OCI-LY1 (cell line): Measurements from ENCODE around the gene DCST1.

Source experiments
- H2AFZ ChIP-seq: fragments of 200-600 bp; sonication (generic), shearing (Covaris generic); 2 replicates; pipeline ENCODE4 v1.6.0; 2014; ENCODE audit warnings: antibody characterized with exemption, mild to moderate bottlenecking, low read length
- H3F3A ChIP-seq: fragments of 200-600 bp; sonication (generic), shearing (Covaris generic); 2 replicates; pipeline ENCODE4 v1.6.0; 2014; ENCODE audit warnings: mild to moderate bottlenecking, antibody characterized with exemption, low read length, moderate library complexity; ENCODE audit not compliant: insufficient read depth
- H3K27ac ChIP-seq: fragments of 200-600 bp; sonication (generic); 2 replicates; pipeline ENCODE4 v1.5.1; 2014; ENCODE audit warnings: low read length, mixed run types, mild to moderate bottlenecking, low read depth; ENCODE audit not compliant: poor library complexity, severe bottlenecking
- H3K27me3 ChIP-seq: fragments of 200-600 bp; sonication (generic); 2 replicates; pipeline ENCODE4 v1.6.0; 2014; ENCODE audit warnings: antibody characterized with exemption, mild to moderate bottlenecking, low read length, moderate library complexity; ENCODE audit not compliant: insufficient read depth
- H3K36me3 ChIP-seq: fragments of 200-600 bp; sonication (generic); 2 replicates; pipeline ENCODE4 v1.6.1; 2014; ENCODE audit warnings: mild to moderate bottlenecking, antibody characterized with exemption, low read length, moderate library complexity, mixed read lengths; ENCODE audit not compliant: insufficient read depth
- H3K4me1 ChIP-seq: fragments of 200-600 bp; sonication (generic); 2 replicates; pipeline ENCODE4 v1.5.1; 2014; ENCODE audit warnings: mild to moderate bottlenecking, low read length, moderate library complexity; ENCODE audit not compliant: insufficient read depth, severe bottlenecking
- H3K4me2 ChIP-seq: fragments of 200-600 bp; sonication (generic), shearing (Covaris generic); 2 replicates; pipeline ENCODE4 v1.6.1; 2014; ENCODE audit warnings: low read length
- H3K4me3 ChIP-seq: fragments of 200-600 bp; sonication (generic); 2 replicates; pipeline ENCODE4 v1.5.1; 2014; ENCODE audit warnings: low read length, low read depth, mild to moderate bottlenecking, mixed read lengths; ENCODE audit not compliant: poor library complexity, severe bottlenecking
- H3K79me2 ChIP-seq: fragments of 200-600 bp; shearing (Covaris generic); 2 replicates; pipeline ENCODE4 v1.6.1; 2016; ENCODE audit warnings: mixed run types, low read length, mixed read lengths; ENCODE audit not compliant: insufficient read depth
- H3K9ac ChIP-seq: fragments of 200-600 bp; sonication (generic), shearing (Covaris generic); 2 replicates; pipeline ENCODE4 v1.6.1; 2014; ENCODE audit warnings: mild to moderate bottlenecking, low read length, mixed read lengths
- H3K9me2 ChIP-seq: fragments of 200-600 bp; sonication (generic), shearing (Covaris generic); 2 replicates; pipeline ENCODE4 v1.6.1; 2014; ENCODE audit warnings: low read depth, mild to moderate bottlenecking, low read length, mixed read lengths
- H3K9me3 ChIP-seq: fragments of 200-600 bp; shearing (Covaris generic); 2 replicates; pipeline ENCODE4 v1.6.1; 2014; ENCODE audit warnings: low read length, mixed read lengths
- H4K20me1 ChIP-seq: fragments of 200-600 bp; sonication (generic), shearing (Covaris generic); 2 replicates; pipeline ENCODE4 v1.6.0; 2016; ENCODE audit warnings: mild to moderate bottlenecking, low read length; ENCODE audit not compliant: insufficient read depth
- EZH2 ChIP-seq: fragments of 200-600 bp; sonication (generic), shearing (Covaris generic); IDR thresholded peaks from 2 replicates; pipeline ENCODE4 v1.8.0; 2017; ENCODE audit warnings: borderline replicate concordance, mixed run types, mild to moderate bottlenecking, antibody characterized with exemption, low read length, moderate library complexity, mixed read lengths
- TF ChIP-seq, protein P1 (sequence below): fragments of 200-600 bp; sonication (generic), shearing (Covaris generic); IDR thresholded peaks from 2 replicates; pipeline ENCODE4 v1.5.1; 2017; ENCODE audit warnings: mild to moderate bottlenecking, antibody characterized with exemption, low read length, moderate library complexity, mixed read lengths

The DCST1 gene

DNA sequence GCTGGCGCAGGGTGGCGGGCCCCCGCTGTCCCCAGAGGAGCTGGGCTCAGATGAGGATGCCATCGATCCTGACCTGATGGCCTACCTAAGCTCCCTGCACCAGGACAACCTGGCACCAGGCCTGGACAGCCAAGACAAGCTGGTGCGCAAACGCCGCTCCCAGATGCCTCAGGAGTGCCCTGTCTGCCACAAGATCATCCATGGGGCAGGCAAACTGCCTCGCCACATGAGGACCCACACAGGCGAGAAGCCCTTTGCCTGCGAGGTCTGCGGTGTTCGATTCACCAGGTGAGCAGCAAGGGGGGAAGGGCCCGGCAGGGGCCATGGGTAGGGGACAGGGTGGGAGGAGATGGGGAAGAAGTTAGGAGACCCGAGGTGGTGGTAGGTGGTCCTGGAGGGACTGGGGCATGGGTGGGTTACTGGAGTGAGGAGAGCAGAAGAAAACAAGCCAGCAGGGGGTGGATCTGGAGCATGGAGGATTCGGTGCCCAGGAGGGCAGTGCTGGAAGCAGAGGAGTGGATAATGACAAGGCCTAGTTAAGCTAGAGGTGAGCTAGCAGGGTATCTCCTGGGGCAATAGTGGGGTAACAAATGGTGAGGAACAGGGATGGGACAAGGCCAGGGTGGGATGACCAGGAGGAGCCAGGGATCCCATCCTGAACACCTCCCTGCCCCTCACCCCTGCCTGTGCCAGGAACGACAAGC, 17.9 kb upstream of the DCST1 start:
- TF ChIP-seq, protein P1, sequence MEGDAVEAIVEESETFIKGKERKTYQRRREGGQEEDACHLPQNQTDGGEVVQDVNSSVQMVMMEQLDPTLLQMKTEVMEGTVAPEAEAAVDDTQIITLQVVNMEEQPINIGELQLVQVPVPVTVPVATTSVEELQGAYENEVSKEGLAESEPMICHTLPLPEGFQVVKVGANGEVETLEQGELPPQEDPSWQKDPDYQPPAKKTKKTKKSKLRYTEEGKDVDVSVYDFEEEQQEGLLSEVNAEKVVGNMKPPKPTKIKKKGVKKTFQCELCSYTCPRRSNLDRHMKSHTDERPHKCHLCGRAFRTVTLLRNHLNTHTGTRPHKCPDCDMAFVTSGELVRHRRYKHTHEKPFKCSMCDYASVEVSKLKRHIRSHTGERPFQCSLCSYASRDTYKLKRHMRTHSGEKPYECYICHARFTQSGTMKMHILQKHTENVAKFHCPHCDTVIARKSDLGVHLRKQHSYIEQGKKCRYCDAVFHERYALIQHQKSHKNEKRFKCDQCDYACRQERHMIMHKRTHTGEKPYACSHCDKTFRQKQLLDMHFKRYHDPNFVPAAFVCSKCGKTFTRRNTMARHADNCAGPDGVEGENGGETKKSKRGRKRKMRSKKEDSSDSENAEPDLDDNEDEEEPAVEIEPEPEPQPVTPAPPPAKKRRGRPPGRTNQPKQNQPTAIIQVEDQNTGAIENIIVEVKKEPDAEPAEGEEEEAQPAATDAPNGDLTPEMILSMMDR = no peak
- no peak for TF ChIP-seq EZH2
- H3K79me2 ChIP-seq = no peaks in the 10 kb centered on the region
- H3F3A ChIP-seq = no peaks in the 10 kb centered on the region
- H3K9ac ChIP-seq = no peak overlapping the region
- peaks cover 4% of the 10 kb centered on the region for H3K36me3 ChIP-seq
- no peak overlapping the region for H2AFZ ChIP-seq
- H4K20me1 ChIP-seq = no peaks in the 10 kb centered on the region
- no peak overlapping the region for H3K4me3 ChIP-seq
- no peaks in the 10 kb centered on the region for H3K9me2 ChIP-seq
- H3K4me1 ChIP-seq = peaks cover 20% of the 10 kb centered on the region
- H3K27me3 ChIP-seq = no peaks in the 10 kb centered on the region
- H3K27ac ChIP-seq = no peak overlapping the region
- H3K4me2 ChIP-seq = no peak overlapping the region
- H3K9me3 ChIP-seq = no peaks in the 10 kb centered on the region

DNA sequence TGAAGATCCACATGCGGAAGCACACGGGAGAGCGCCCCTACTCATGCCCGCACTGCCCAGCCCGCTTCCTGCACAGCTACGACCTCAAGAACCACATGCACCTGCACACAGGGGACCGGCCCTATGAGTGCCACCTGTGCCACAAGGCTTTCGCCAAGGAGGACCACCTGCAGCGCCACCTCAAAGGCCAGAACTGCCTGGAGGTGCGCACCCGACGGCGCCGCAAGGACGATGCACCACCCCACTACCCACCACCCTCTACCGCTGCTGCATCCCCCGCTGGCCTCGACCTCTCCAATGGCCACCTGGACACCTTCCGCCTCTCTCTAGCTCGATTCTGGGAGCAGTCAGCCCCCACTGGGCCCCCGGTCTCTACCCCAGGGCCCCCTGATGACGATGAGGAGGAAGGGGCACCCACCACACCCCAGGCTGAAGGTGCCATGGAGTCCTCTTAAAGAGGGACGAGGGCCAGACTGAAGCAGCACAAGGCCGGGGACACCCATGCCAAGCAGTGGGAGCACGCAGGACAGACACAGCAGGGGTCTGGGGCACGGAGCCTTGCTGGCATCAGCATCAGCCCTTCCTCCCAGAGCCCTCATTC, 17.3 kb upstream of the DCST1 start:
- Histone ChIP-seq H3K9ac (no peak overlapping the region), H3K9me3 (no peaks in the 10 kb centered on the region), H3K4me2 (no peak overlapping the region), H3K27ac (peak overlapping the region; percentile 42), H3K4me3 (no peak overlapping the region), H2AFZ (no peak overlapping the region), H4K20me1 (no peaks in the 10 kb centered on the region), H3K79me2 (no peaks in the 10 kb centered on the region), H3K9me2 (no peaks in the 10 kb centered on the region), H3K4me1 (peaks cover 20% of the 10 kb centered on the region), H3F3A (no peaks in the 10 kb centered on the region), H3K27me3 (no peaks in the 10 kb centered on the region), H3K36me3 (peaks cover 4% of the 10 kb centered on the region)
- TF ChIP-seq EZH2 = no peak
- TF ChIP-seq, protein P1 = no peak

DNA sequence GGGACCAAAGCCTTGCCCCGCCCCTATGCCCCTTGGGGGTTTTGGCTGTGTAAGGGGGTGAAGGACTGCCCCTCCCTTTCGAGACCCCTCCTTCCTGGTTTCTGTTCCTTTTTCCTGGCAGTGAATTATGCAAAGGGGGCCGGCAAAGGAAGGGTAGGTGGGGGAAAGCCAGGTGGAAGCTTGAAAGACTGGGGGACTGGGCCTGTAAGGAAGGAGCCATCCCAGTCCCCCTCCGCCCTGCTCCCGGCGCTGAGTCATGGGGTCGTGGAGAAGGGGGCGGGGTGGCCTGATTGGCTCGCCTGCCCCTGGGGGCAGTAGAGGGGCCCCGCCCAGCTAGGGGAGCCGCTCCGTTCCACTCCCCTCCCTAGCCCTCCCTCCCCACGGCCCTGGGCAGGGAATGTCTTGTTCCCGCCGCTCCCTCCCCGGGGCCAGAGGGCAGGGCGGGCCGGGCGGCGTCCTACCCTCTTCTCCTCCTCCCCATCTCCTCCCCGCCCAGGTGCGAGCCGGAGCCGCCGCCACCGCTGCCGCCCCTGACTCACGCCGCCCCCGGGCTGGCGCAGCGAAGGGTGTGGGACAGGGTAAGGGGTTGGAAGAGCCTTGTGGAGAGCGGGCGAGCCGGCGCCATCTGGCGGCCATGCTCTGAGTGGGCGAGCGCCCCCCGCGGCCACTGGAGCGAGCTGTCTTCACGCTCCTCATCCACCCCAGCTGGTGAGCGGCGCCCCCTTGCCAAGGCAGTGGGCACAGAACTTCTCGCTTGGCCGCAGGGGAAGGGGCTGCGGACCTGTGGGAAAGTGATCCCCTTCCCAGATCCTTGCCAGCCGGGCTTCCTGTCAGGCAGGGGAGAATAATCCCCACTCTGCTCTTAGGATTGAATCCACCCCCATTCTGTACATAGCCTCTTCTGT, 16.3 kb upstream of the DCST1 start:
- H3K9me3 ChIP-seq = no peaks in the 10 kb centered on the region
- peak overlapping the region; percentile 58 for H3K4me2 ChIP-seq
- H3K79me2 ChIP-seq = no peaks in the 10 kb centered on the region
- TF ChIP-seq, protein P1 = peak; percentile 100
- TF ChIP-seq EZH2 = no peak
- peaks cover 4% of the 10 kb centered on the region for H3K36me3 ChIP-seq
- peak overlapping the region; percentile 53; the same call in 1 of the 2 replicates for H3K9ac ChIP-seq
- H3F3A ChIP-seq = no peaks in the 10 kb centered on the region
- peak overlapping the region; percentile 46 for H3K4me3 ChIP-seq
- no peak overlapping the region for H2AFZ ChIP-seq
- H3K4me1 ChIP-seq = peaks cover 20% of the 10 kb centered on the region
- no peaks in the 10 kb centered on the region for H3K27me3 ChIP-seq
- H4K20me1 ChIP-seq = no peaks in the 10 kb centered on the region
- H3K27ac ChIP-seq = peak overlapping the region; percentile 42
- no peaks in the 10 kb centered on the region for H3K9me2 ChIP-seq
